Stimulated activated memory B cell treated with anti-CD40 and anti-IgM and Interleukin-4, amounts not matched to agents 10 μg/mL and 1 μg/mL and 100 μg/mL, for 72 hours (primary cell): Measurements from ENCODE around the gene CPPED1.

Experiments
- ATAC-seq: fragments of 150-1000 bp; cut with Tn5 transposase; 2 replicates; pipeline ENCODE4 v1.10.0; 2021
- H3K27ac Mint-ChIP-seq: one replicate; pipeline ENCODE4 v1.8.0; 2022; ENCODE audit warnings: mild to moderate bottlenecking, mixed read lengths
- H3K27me3 Mint-ChIP-seq: one replicate; pipeline ENCODE4 v1.8.0; 2022; ENCODE audit warnings: mixed read lengths
- H3K36me3 Mint-ChIP-seq: one replicate; pipeline ENCODE4 v1.8.0; 2022; ENCODE audit warnings: mixed read lengths
- H3K4me1 Mint-ChIP-seq: one replicate; pipeline ENCODE4 v1.8.0; 2022; ENCODE audit warnings: mixed read lengths
- H3K4me3 Mint-ChIP-seq: one replicate; pipeline ENCODE4 v1.8.0; 2022; ENCODE audit warnings: mild to moderate bottlenecking, moderate library complexity, mixed read lengths
- H3K9me3 Mint-ChIP-seq: one replicate; pipeline ENCODE4 v1.8.0; 2022; ENCODE audit warnings: mixed read lengths

Gene CPPED1

GRCh38 chr16:12704492-12705111, 99.1 kb downstream of the CPPED1 start:
- Mint-ChIP-seq H3K36me3 (peaks cover 37% of the 10 kb centered on the region), H3K4me1 (peaks cover under 1% of the 10 kb centered on the region), H3K27ac (no peak overlapping the region), H3K27me3 (no peaks in the 10 kb centered on the region), H3K9me3 (no peaks in the 10 kb centered on the region), H3K4me3 (no peak overlapping the region)
- no peak for ATAC-seq

- Mint-ChIP-seq H3K27ac (no peak overlapping the region), H3K4me1 (no peaks in the 10 kb centered on the region), H3K27me3 (no peaks in the 10 kb centered on the region), H3K4me3 (no peak overlapping the region), H3K9me3 (no peaks in the 10 kb centered on the region), H3K36me3 (peaks cover 40% of the 10 kb centered on the region)
- ATAC-seq = no peak
Measured at GRCh38 chr16:12703935-12704334, 99.8 kb downstream of the CPPED1 start.

GRCh38 chr16:12700161-12700560, 103.5 kb downstream of the CPPED1 start:
- Mint-ChIP-seq H3K4me1 (no peaks in the 10 kb centered on the region), H3K9me3 (no peaks in the 10 kb centered on the region), H3K36me3 (peaks cover 55% of the 10 kb centered on the region), H3K4me3 (no peak overlapping the region), H3K27ac (no peak overlapping the region), H3K27me3 (no peaks in the 10 kb centered on the region)
- ATAC-seq = no peak

- Mint-ChIP-seq H3K27ac (no peak overlapping the region), H3K4me1 (no peaks in the 10 kb centered on the region), H3K36me3 (peaks cover 54% of the 10 kb centered on the region), H3K27me3 (no peaks in the 10 kb centered on the region), H3K9me3 (no peaks in the 10 kb centered on the region), H3K4me3 (no peak overlapping the region)
- no peak for ATAC-seq
Measured at GRCh38 chr16:12699161-12699560, 104.5 kb downstream of the CPPED1 start.

- Mint-ChIP-seq H3K4me3 (no peak overlapping the region), H3K27ac (no peak overlapping the region), H3K27me3 (no peaks in the 10 kb centered on the region), H3K4me1 (no peaks in the 10 kb centered on the region), H3K9me3 (no peaks in the 10 kb centered on the region), H3K36me3 (peaks cover 54% of the 10 kb centered on the region)
- no peak for ATAC-seq
Measured at GRCh38 chr16:12697437-12697836, 106.2 kb downstream of the CPPED1 start.

GRCh38 chr16:12695454-12695853, 108.2 kb downstream of the CPPED1 start:
- no peak overlapping the region for H3K4me3 Mint-ChIP-seq
- ATAC-seq = no peak
- peaks cover 43% of the 10 kb centered on the region for H3K36me3 Mint-ChIP-seq
- H3K9me3 Mint-ChIP-seq = no peaks in the 10 kb centered on the region
- no peak overlapping the region for H3K27ac Mint-ChIP-seq
- H3K4me1 Mint-ChIP-seq = no peaks in the 10 kb centered on the region
- no peaks in the 10 kb centered on the region for H3K27me3 Mint-ChIP-seq

GRCh38 chr16:12690024-12690423, 113.7 kb downstream of the CPPED1 start:
- Mint-ChIP-seq H3K36me3 (peaks cover 24% of the 10 kb centered on the region), H3K9me3 (no peaks in the 10 kb centered on the region), H3K4me3 (no peak overlapping the region), H3K27ac (no peak overlapping the region), H3K27me3 (no peaks in the 10 kb centered on the region), H3K4me1 (no peaks in the 10 kb centered on the region)
- no peak for ATAC-seq

GRCh38 chr16:12688951-12689850, 114.5 kb downstream of the CPPED1 start:
- Mint-ChIP-seq H3K27me3 (no peaks in the 10 kb centered on the region), H3K4me3 (no peak overlapping the region), H3K9me3 (no peaks in the 10 kb centered on the region), H3K27ac (no peak overlapping the region), H3K36me3 (peaks cover 19% of the 10 kb centered on the region), H3K4me1 (no peaks in the 10 kb centered on the region)
- ATAC-seq = no peak

GRCh38 chr16:12685806-12686205, 117.9 kb downstream of the CPPED1 start:
- ATAC-seq = no peak
- Mint-ChIP-seq H3K4me1 (no peaks in the 10 kb centered on the region), H3K9me3 (no peaks in the 10 kb centered on the region), H3K4me3 (no peak overlapping the region), H3K27ac (no peak overlapping the region), H3K27me3 (no peaks in the 10 kb centered on the region), H3K36me3 (peaks cover 27% of the 10 kb centered on the region)

GRCh38 chr16:12682432-12683165, 121.1 kb downstream of the CPPED1 start:
- no peaks in the 10 kb centered on the region for H3K27me3 Mint-ChIP-seq
- peaks cover 3% of the 10 kb centered on the region for H3K4me1 Mint-ChIP-seq
- peaks cover 27% of the 10 kb centered on the region for H3K36me3 Mint-ChIP-seq
- no peak overlapping the region for H3K4me3 Mint-ChIP-seq
- no peak for ATAC-seq
- peaks cover 3% of the 10 kb centered on the region for H3K9me3 Mint-ChIP-seq
- H3K27ac Mint-ChIP-seq = no peak overlapping the region

GRCh38 chr16:12681653-12682052, 122.0 kb downstream of the CPPED1 start:
- ATAC-seq = no peak
- Mint-ChIP-seq H3K36me3 (peaks cover 25% of the 10 kb centered on the region), H3K27ac (no peak overlapping the region), H3K4me1 (peaks cover 13% of the 10 kb centered on the region), H3K9me3 (peaks cover 3% of the 10 kb centered on the region), H3K4me3 (no peak overlapping the region), H3K27me3 (no peaks in the 10 kb centered on the region)

GRCh38 chr16:12680531-12680930, 123.2 kb downstream of the CPPED1 start:
- Mint-ChIP-seq H3K4me1 (peaks cover 14% of the 10 kb centered on the region), H3K36me3 (peaks cover 25% of the 10 kb centered on the region), H3K9me3 (peaks cover 3% of the 10 kb centered on the region), H3K4me3 (no peak overlapping the region), H3K27me3 (no peaks in the 10 kb centered on the region), H3K27ac (no peak overlapping the region)
- ATAC-seq = no peak

GRCh38 chr16:12679660-12680272, 123.9 kb downstream of the CPPED1 start:
- Mint-ChIP-seq H3K4me1 (peaks cover 14% of the 10 kb centered on the region), H3K27ac (no peak overlapping the region), H3K9me3 (peaks cover 3% of the 10 kb centered on the region), H3K36me3 (peaks cover 25% of the 10 kb centered on the region), H3K27me3 (no peaks in the 10 kb centered on the region), H3K4me3 (no peak overlapping the region)
- no peak for ATAC-seq

GRCh38 chr16:12678983-12679382, 124.7 kb downstream of the CPPED1 start:
- Mint-ChIP-seq H3K36me3 (peaks cover 31% of the 10 kb centered on the region), H3K9me3 (peaks cover 3% of the 10 kb centered on the region), H3K4me1 (peaks cover 14% of the 10 kb centered on the region), H3K27ac (no peak overlapping the region), H3K27me3 (no peaks in the 10 kb centered on the region), H3K4me3 (no peak overlapping the region)
- ATAC-seq = no peak

GRCh38 chr16:12677502-12677901, 126.2 kb downstream of the CPPED1 start:
- H3K9me3 Mint-ChIP-seq = peaks cover 3% of the 10 kb centered on the region
- peaks cover 35% of the 10 kb centered on the region for H3K36me3 Mint-ChIP-seq
- no peak overlapping the region for H3K27ac Mint-ChIP-seq
- H3K4me3 Mint-ChIP-seq = no peak overlapping the region
- H3K4me1 Mint-ChIP-seq = peaks cover 14% of the 10 kb centered on the region
- H3K27me3 Mint-ChIP-seq = no peaks in the 10 kb centered on the region
- ATAC-seq = no peak
